Stimulated activated CD8-positive, alpha-beta memory T cell treated with anti-CD3 and anti-CD28 coated beads, Interleukin-2, amount 100 ng/mL, for 1 hour (primary cell): ENCODE results near the gene NACA2.
"Not testable (repeated sequence)": the region's sequence is repeated elsewhere in the genome, so short reads cannot be mapped to it uniquely, and the experiment has no call there.

Source experiments
- DNase-seq, 2 donors: peaks; one replicate each; pipeline ENCODE4 v3.0.0-alpha.2; 2020; ENCODE audit warnings: low read depth in 2 of 2

The NACA2 gene

DNA sequence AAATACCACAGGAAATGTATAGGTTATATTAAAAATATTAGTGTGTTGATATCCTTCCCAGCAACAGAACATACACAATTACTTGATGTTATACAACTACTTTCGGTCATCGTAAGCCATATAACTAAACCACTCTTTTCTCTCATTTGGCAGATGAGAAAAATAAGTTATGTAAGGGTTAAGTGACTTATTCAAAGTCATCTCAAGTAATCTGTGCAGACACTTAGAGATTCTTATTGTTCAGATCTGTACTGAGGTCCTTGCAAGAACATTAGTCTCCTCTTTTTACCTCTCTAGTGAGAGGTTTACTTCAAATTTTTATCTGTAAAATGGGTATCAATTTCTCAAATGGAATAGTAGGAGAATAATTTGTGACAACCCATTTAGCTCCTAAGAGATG, 15.0 kb downstream of the NACA2 start:
- DNase-seq = no peak

DNA sequence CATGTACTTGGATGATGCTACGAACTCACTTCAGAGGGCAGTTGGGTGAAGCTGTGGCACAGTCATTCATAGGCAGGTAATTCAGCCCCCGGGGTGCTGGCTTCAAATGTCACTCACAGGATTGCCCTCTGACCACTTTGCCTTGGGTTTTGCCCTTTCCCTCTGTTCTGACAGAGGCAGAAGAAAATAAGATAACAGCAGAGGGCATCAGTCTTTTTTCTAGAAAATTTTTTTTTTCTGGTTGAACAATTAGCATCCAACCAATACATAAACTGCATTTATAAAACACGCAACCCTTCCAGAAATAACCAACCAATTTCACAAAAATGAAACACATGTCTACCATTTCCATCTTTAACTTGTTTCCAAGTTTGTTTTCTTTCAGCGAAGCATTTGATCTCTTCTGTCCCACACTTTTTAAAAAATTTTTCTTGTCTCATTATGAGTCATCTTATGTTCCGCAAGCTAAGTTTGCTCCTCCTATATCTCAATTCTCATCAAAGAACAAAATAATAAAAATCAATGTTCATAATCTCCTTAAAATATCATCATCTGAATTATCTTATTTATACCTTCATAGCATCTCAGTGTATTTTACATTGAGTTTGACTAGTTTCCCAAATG, 15.6 kb downstream of the NACA2 start:
- DNase-seq = no peak

GRCh38 chr17:61574542-61575351, 16.3 kb downstream of the NACA2 start:
- DNase-seq = no peak

DNA sequence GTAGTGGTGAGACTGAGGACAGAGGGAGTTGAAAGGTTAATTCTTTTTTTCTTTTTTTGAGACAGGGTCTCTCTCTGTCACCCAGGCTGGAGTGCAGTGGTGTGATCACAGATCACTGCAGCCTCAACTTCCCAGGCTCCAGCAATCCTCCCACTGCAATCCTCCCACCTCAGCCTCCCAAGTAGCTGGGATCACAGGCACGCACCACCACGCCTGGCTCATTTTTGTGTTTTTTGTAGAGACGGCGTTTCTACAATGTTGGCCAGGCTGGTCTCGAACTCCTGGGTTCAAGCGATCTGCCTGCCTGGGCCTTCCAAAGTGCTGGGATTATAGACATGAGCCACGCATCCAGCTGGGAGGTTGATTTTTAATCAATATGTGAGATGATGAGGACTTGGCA, 18.5 kb downstream of the NACA2 start:
- DNase-seq = not testable (repeated sequence)

GRCh38 chr17:61571624-61572023, 19.4 kb downstream of the NACA2 start:
- no peak for DNase-seq

DNA sequence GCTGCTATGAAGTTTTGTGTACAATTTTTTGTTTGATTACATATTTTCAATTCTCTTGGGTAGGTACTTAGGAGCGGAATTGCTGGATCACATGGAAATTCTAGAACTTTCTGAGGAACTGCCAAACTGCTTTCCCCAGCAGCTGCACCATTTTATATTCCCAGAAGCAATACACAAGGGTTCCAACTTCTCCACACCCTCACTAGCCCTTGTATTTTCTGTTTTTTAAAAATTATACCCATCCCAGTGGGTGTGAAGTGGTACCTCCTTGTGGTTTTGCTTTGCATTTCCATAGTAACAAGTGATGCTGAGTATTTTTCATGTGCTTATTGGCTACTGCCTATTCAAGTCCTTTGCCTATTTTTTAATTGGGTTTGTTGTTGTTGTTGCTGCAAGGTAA, 20.9 kb downstream of the NACA2 start:
- DNase-seq = no peak

- not testable (repeated sequence) for DNase-seq
Observed at GRCh38 chr17:61569525-61569924, 21.5 kb downstream of the NACA2 start.

GRCh38 chr17:61568219-61569072, 22.6 kb downstream of the NACA2 start:
- no peak for DNase-seq

DNA sequence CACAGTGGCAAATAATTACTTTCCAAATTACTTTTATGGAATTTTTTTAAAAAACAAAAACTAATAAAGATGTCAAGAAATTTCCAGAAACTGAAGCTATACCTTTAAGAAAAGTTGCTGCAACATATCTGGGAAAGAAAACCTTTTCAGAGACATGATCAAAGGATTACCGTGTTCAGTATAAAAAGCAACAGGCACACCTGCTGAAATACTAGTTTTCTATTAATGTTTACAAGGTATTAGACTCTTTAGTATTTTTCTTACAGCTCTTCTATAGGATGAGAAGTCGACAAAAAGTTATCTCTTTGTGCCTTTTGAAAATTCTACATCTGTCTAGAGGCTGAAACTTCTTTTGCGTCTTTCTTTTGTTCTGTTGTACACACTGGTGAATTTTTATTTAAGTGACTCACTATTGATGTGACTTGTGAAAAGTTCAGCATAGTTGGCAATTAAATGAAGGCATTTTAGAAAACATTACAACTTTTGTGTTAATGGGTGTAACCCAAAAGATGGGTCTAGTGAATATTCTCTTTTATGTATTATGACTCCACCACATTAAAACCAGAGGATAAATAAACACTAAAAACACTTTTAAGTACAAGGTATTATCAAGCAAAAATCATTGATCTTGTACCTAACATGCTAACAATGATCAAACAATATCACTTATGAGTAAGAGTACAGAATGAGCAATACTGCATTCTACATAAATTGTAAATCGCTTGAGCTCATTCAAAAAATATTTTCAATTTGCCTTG, 23.8 kb downstream of the NACA2 start:
- DNase-seq = no peak

- DNase-seq = not testable (repeated sequence)
Observed at GRCh38 chr17:61566448-61566847, 24.6 kb downstream of the NACA2 start.

GRCh38 chr17:61565850-61566249, 25.2 kb downstream of the NACA2 start:
- not testable (repeated sequence) for DNase-seq

GRCh38 chr17:61565213-61565612, 25.8 kb downstream of the NACA2 start:
- DNase-seq = no peak

GRCh38 chr17:61562287-61562686, 28.7 kb downstream of the NACA2 start:
- no peak for DNase-seq

- DNase-seq = no peak
Observed at GRCh38 chr17:61561354-61561753, 29.7 kb downstream of the NACA2 start.

GRCh38 chr17:61560071-61560470, 30.9 kb downstream of the NACA2 start:
- DNase-seq = no peak

DNA sequence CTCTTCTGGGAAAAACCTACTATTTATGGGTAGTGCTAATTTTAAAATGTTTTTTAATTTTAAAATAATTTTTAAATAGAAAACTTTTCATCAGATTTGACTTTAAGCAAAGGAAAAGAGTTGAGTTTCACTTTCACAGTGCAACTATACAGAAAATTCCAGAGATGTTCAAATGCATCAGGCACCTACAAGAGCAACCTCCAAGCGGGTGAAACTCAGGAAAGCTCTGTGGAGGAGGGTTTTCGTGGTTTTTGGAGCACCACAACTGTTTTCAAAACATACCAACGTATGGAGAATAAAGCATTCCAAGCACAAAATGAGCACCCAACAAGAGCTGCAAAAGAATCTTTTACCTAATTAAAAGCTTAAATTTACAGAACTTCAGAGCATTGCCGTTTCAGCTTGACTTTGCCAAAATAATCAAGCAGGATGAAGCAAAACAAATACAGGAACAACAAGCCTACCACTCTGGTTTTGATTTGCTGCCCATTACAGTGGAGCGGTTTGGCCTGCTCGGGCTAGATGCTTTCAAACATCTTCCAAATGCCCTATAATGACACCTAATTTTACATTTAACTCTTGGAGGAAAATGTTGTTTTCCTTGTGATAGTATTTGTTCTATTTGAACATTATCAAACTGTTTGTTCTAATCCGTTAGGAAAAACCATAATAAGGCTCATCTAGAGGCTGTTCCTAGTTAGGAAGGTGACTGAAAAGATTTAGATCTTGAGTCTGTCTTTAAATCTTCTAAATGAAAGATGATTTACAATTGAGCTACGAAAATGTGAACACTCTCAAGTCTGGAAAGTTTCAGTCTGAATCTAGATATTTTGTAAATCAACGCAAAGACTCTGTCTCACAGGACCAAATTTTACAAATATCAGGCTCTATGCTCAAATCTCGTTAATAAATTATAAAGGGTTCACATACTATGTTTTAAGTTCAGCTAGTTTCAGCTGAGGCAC, 34.5 kb downstream of the NACA2 start:
- no peak for DNase-seq

DNA sequence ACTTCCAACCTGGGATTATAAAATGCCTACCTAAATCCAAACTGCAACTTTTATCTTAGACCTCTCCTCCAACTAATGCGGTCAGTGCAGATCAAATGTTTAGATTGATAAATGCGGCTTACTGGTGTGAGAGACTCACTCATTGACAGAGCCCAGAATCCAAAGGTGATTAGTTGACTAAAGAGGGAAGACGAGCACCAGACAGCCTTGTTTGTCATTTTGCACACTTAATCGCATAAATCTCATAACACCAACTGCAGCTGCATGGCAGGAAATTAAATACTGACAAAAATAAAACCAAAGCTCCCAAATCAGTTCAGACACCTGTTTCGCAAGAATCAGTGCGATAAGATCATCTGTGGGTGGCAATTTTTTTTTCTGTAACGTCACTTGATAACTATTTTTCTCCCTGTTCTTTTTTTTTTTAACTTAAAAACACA, 35.9 kb downstream of the NACA2 start:
- no peak for DNase-seq

- no peak for DNase-seq
Observed at GRCh38 chr17:61554209-61554608, 36.8 kb downstream of the NACA2 start.

- DNase-seq = not testable (repeated sequence)
Observed at GRCh38 chr17:61552560-61552959, 38.5 kb downstream of the NACA2 start.

- DNase-seq = no peak
Observed at GRCh38 chr17:61551255-61551742, 39.7 kb downstream of the NACA2 start.
